WTC11 (cell line): ENCODE data around the gene WDR91.

ENCODE experiments used
- CBFB ChIP-seq: sonication (generic); formaldehyde crosslinking; IDR thresholded peaks from 2 replicates; pipeline ENCODE4 v1.8.1; 2022; ENCODE audit warnings: mild to moderate bottlenecking, low read depth, missing genetic modification reagents
- ELF4 ChIP-seq: sonication (generic); formaldehyde crosslinking; IDR thresholded peaks from 2 replicates; pipeline ENCODE4 v1.8.1; 2022; ENCODE audit warnings: low read depth, mild to moderate bottlenecking, moderate library complexity, missing genetic modification reagents
- MAX ChIP-seq: sonication (generic); formaldehyde crosslinking; IDR thresholded peaks from 2 replicates; pipeline ENCODE4 v1.8.0; 2022; ENCODE audit warnings: mild to moderate bottlenecking, missing genetic modification reagents
- PREB ChIP-seq: sonication (generic); formaldehyde crosslinking; IDR thresholded peaks from 2 replicates; pipeline ENCODE4 v1.8.1; 2022; ENCODE audit warnings: mild to moderate bottlenecking, missing genetic modification reagents, moderate library complexity, borderline replicate concordance
- SMAD4 ChIP-seq: sonication (generic); formaldehyde crosslinking; IDR thresholded peaks from 2 replicates; pipeline ENCODE4 v1.8.0; 2022; ENCODE audit warnings: mild to moderate bottlenecking, missing genetic modification reagents
- SP1 ChIP-seq: sonication (generic); formaldehyde crosslinking; conservative IDR thresholded peaks from 2 replicates; pipeline ENCODE4 v1.8.1; 2022; ENCODE audit warnings: missing genetic modification reagents
- USF2 ChIP-seq: sonication (generic); formaldehyde crosslinking; IDR thresholded peaks from 2 replicates; pipeline ENCODE4 v1.8.1; 2023; ENCODE audit warnings: mild to moderate bottlenecking, missing genetic modification reagents, moderate library complexity
- TF ChIP-seq, protein P1 (sequence below): fragments of 200-600 bp; IDR thresholded peaks from 2 replicates; pipeline ENCODE4 v1.8.0; 2022; ENCODE audit warnings: antibody characterized with exemption
- TF ChIP-seq, protein P2 (sequence below): sonication (generic); formaldehyde crosslinking; IDR thresholded peaks from 2 replicates; pipeline ENCODE4 v1.8.0; 2023; ENCODE audit warnings: missing genetic modification reagents
- TF ChIP-seq, protein P3 (sequence below): sonication (generic); formaldehyde crosslinking; IDR thresholded peaks from 2 replicates; pipeline ENCODE4 v1.8.1; 2022; ENCODE audit warnings: low read depth, missing genetic modification reagents, borderline replicate concordance

GRCh38 chr7:135177028-135177696 lies 34.2 kb downstream of the WDR91 start:
- no peak for TF ChIP-seq USF2 (CRISPR knock-in tag)
- TF ChIP-seq, protein P1, sequence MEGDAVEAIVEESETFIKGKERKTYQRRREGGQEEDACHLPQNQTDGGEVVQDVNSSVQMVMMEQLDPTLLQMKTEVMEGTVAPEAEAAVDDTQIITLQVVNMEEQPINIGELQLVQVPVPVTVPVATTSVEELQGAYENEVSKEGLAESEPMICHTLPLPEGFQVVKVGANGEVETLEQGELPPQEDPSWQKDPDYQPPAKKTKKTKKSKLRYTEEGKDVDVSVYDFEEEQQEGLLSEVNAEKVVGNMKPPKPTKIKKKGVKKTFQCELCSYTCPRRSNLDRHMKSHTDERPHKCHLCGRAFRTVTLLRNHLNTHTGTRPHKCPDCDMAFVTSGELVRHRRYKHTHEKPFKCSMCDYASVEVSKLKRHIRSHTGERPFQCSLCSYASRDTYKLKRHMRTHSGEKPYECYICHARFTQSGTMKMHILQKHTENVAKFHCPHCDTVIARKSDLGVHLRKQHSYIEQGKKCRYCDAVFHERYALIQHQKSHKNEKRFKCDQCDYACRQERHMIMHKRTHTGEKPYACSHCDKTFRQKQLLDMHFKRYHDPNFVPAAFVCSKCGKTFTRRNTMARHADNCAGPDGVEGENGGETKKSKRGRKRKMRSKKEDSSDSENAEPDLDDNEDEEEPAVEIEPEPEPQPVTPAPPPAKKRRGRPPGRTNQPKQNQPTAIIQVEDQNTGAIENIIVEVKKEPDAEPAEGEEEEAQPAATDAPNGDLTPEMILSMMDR = no peak
- 0 out of 2 replicates have a peak, but pooled peaks have one; percentile 20 for TF ChIP-seq MAX (CRISPR knock-in tag)
- TF ChIP-seq CBFB = no peak
- TF ChIP-seq, protein P2, sequence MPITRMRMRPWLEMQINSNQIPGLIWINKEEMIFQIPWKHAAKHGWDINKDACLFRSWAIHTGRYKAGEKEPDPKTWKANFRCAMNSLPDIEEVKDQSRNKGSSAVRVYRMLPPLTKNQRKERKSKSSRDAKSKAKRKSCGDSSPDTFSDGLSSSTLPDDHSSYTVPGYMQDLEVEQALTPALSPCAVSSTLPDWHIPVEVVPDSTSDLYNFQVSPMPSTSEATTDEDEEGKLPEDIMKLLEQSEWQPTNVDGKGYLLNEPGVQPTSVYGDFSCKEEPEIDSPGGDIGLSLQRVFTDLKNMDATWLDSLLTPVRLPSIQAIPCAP (CRISPR knock-in tag) = no peak
- no peak for TF ChIP-seq PREB (CRISPR knock-in tag)
- TF ChIP-seq, protein P3, sequence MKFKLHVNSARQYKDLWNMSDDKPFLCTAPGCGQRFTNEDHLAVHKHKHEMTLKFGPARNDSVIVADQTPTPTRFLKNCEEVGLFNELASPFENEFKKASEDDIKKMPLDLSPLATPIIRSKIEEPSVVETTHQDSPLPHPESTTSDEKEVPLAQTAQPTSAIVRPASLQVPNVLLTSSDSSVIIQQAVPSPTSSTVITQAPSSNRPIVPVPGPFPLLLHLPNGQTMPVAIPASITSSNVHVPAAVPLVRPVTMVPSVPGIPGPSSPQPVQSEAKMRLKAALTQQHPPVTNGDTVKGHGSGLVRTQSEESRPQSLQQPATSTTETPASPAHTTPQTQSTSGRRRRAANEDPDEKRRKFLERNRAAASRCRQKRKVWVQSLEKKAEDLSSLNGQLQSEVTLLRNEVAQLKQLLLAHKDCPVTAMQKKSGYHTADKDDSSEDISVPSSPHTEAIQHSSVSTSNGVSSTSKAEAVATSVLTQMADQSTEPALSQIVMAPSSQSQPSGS (CRISPR knock-in tag) = no peak
- no peak for TF ChIP-seq ELF4
- TF ChIP-seq SMAD4 (CRISPR knock-in tag) = no peak
- TF ChIP-seq SP1 = no peak
